NB4 (cell line): Measurements from ENCODE around the gene LIFR.

Experiments used
- CTCF ChIP-seq: IDR thresholded peaks from one replicate; pipeline ENCODE4 v1.5.1; 2012; ENCODE audit warnings: low read depth, low read length
- MAX ChIP-seq: IDR thresholded peaks from 2 replicates; pipeline ENCODE4 v1.6.1; 2011; ENCODE audit warnings: low read depth, low read length

- TF ChIP-seq CTCF (no peak), MAX (no peak)
Observed at GRCh38 chr5:38598296-38598993, 42.0 kb upstream of the LIFR start.
